ENCODE measurements around the gene CTSZ.

- TF ChIP-seq CTCF (IDR thresholded peaks at IDR 0.05) (no peak), POLR2A (IDR thresholded peaks at IDR 0.05) (no peak)
These were observed 47.4 kb downstream of the CTSZ start for GRCh38 chr20:58959652-58960051.

Measured in transverse colon (tissue), 3 donors.